GM12878 (cell line): ENCODE results near the gene PPP1CA. TPM values are rescaled to one million over a fixed set of nuclear protein-coding genes. Genes with fewer than 3 reads are reported as not detected.

Source experiments
- ATAC-seq: fragments of 200-7000 bp; cut with Tn5 transposase; 3 replicates; pipeline ENCODE4 v1.9.1; 2020; ENCODE audit warnings: mild to moderate bottlenecking, moderate library complexity
- BruUV-seq: library from RNA; stranded (reverse); fragments of 400-500 nt; replicated peaks from 2 replicates; lab custom pipeline; 2021; lab: Mats Ljungman, UMichigan
- CTCF ChIA-PET: fragments of 300-600 bp; sonication (Branson Sonifier 250); formaldehyde crosslinking; extraction: SDS; loops from one replicate; lab custom pipeline; 2021; ENCODE audit warnings: inconsistent platforms; lab: Yijun Ruan, JAX
- POLR2A ChIA-PET: fragments of 350-600 bp; formaldehyde crosslinking; extraction: SDS; loops from one replicate; lab custom pipeline; 2021; ENCODE audit warnings: inconsistent platforms; lab: Charles Lee
- RAD21 ChIA-PET: fragments of 300-600 bp; sonication (Branson Sonifier 250); formaldehyde crosslinking; loops from one replicate; lab custom pipeline; 2023; ENCODE audit warnings: antibody characterized with exemption; ENCODE audit not compliant: unreplicated experiment; lab: Charles Lee
- SMC1A ChIA-PET: fragments of 300-600 bp; sonication (Branson Sonifier 250); formaldehyde crosslinking; loops from one replicate; lab custom pipeline; 2023; ENCODE audit not compliant: unreplicated experiment, uncharacterized antibody; lab: Charles Lee
- DNase-seq: peaks from one replicate; pipeline ENCODE4 v3.0.0-alpha.2; 2011; ENCODE audit warnings: low read depth, low spot score
- FAIRE-seq: peaks from 3 replicates; lab custom pipeline; 2011; peaks lifted over from hg19 to GRCh38; lab: Jason Lieb, UNC
- H2AFZ ChIP-seq: 2 replicates; pipeline ENCODE4 v1.6.0; 2011; ENCODE audit warnings: low read depth, low read length, control low read depth; ENCODE audit not compliant: control insufficient read depth
- H3K27ac ChIP-seq: 2 replicates; pipeline ENCODE4 v1.5.1; 2011; ENCODE audit warnings: control low read depth; ENCODE audit not compliant: control insufficient read depth, insufficient read depth
- H3K27me3 ChIP-seq, 2 experiments: replicated peaks in 1 of 2; 2 replicates each; pipeline versions ENCODE4 v1.6.0 to v1.6.1; 2011; ENCODE audit warnings: low read length in 1 of 2; ENCODE audit not compliant: control insufficient read depth in 2 of 2, insufficient read depth in 2 of 2
- H3K36me3 ChIP-seq, 2 experiments: 2 replicates each; pipeline ENCODE4 v1.5.1; 2011; ENCODE audit warnings: low read length in 1 of 2; ENCODE audit not compliant: control insufficient read depth in 2 of 2, insufficient read depth in 2 of 2
- H3K4me1 ChIP-seq: 2 replicates; pipeline ENCODE4 v1.6.1; 2011; ENCODE audit warnings: mild to moderate bottlenecking, low read length, moderate library complexity, mixed read lengths; ENCODE audit not compliant: control insufficient read depth, insufficient read depth
- H3K4me2 ChIP-seq: 2 replicates; pipeline ENCODE4 v1.6.0; 2011; ENCODE audit warnings: control low read depth; ENCODE audit not compliant: control insufficient read depth, insufficient read depth
- H3K4me3 ChIP-seq: fragments of 200-600 bp; sonication (generic); 2 replicates; pipeline ENCODE4 v1.5.1; 2016
- H3K79me2 ChIP-seq: 2 replicates; pipeline ENCODE4 v1.6.0; 2011; ENCODE audit warnings: low read length; ENCODE audit not compliant: control insufficient read depth, insufficient read depth
- H3K9ac ChIP-seq: 2 replicates; pipeline ENCODE4 v1.8.0; 2011; ENCODE audit warnings: low read length, control low read depth, mixed read lengths; ENCODE audit not compliant: control insufficient read depth, insufficient read depth
- H3K9me3 ChIP-seq: replicated peaks from 3 replicates; pipeline ENCODE4 v1.5.1; 2011; ENCODE audit warnings: mild to moderate bottlenecking, low read length; ENCODE audit not compliant: control insufficient read depth, insufficient read depth
- H4K20me1 ChIP-seq: 2 replicates; pipeline ENCODE4 v1.6.0; 2011; ENCODE audit not compliant: control insufficient read depth, insufficient read depth
- ATF3 ChIP-seq: IDR thresholded peaks from 2 replicates; pipeline ENCODE4 v1.6.1; 2011; ENCODE audit warnings: low read depth, mild to moderate bottlenecking, low read length, moderate library complexity, borderline replicate concordance; ENCODE audit errors: extremely low read depth
- BACH1 ChIP-seq: fragments of 450-650 bp; IDR thresholded peaks from 2 replicates; pipeline ENCODE4 v1.6.1; 2017; ENCODE audit warnings: mild to moderate bottlenecking, borderline replicate concordance
- BHLHE40 ChIP-seq, 2 experiments: fragments of 450-650 bp in 1 of 2; IDR thresholded peaks; 2 replicates each; pipeline ENCODE4 v1.6.1; 2011 to 2017; ENCODE audit warnings: low read depth in 2 of 2, borderline replicate concordance in 1 of 2, improper control_type of control experiment in 1 of 2, low read length in 1 of 2, mild to moderate bottlenecking in 1 of 2
- CHD1 ChIP-seq: IDR thresholded peaks from 2 replicates; pipeline ENCODE4 v1.6.1; 2012; ENCODE audit warnings: low read depth, low read length, improper control_type of control experiment
- CTCF ChIP-seq, 3 experiments: IDR thresholded peaks in 2 of 3; conservative IDR thresholded peaks in 1 of 3; 2 replicates each; pipeline ENCODE4 v1.5.1; 2011; ENCODE audit warnings: low read depth in 3 of 3, low read length in 3 of 3, mild to moderate bottlenecking in 3 of 3, control low read depth in 2 of 3, moderate library complexity in 2 of 3, inconsistent platforms in 1 of 3, mixed read lengths in 1 of 3; ENCODE audit not compliant: control insufficient read depth in 2 of 3, insufficient read depth in 1 of 3; ENCODE audit errors: extremely low read depth in 1 of 3
- ESRRA ChIP-seq: IDR thresholded peaks from 2 replicates; pipeline ENCODE4 v1.6.1; 2012; ENCODE audit warnings: mild to moderate bottlenecking, low read length, improper control_type of control experiment
- HDGF ChIP-seq: fragments of 450-650 bp; IDR thresholded peaks from 2 replicates; pipeline ENCODE4 v1.6.1; 2016; ENCODE audit warnings: antibody characterized with exemption
- IKZF1 ChIP-seq: fragments of 450-650 bp; conservative IDR thresholded peaks from 2 replicates; pipeline ENCODE4 v1.6.1; 2017; ENCODE audit warnings: antibody characterized with exemption, mild to moderate bottlenecking
- NFXL1 ChIP-seq: fragments of 450-650 bp; IDR thresholded peaks from 2 replicates; pipeline ENCODE4 v1.6.1; 2017; ENCODE audit warnings: antibody characterized with exemption, mild to moderate bottlenecking, borderline replicate concordance
- NR2F1 ChIP-seq: fragments of 450-650 bp; conservative IDR thresholded peaks from 2 replicates; pipeline ENCODE4 v1.6.1; 2017; ENCODE audit warnings: mild to moderate bottlenecking
- POLR2A ChIP-seq: IDR thresholded peaks from 2 replicates; pipeline ENCODE4 v1.6.1; 2011; ENCODE audit warnings: low read depth, mild to moderate bottlenecking, low read length
- POLR2AphosphoS5 ChIP-seq: IDR thresholded peaks from 2 replicates; pipeline ENCODE4 v1.6.1; 2011; ENCODE audit warnings: mild to moderate bottlenecking, low read length, inconsistent platforms
- RB1 ChIP-seq: fragments of 450-650 bp; formaldehyde crosslinking; IDR thresholded peaks from 2 replicates; pipeline ENCODE4 v1.6.1; 2017; ENCODE audit warnings: mild to moderate bottlenecking, borderline replicate concordance
- RELA ChIP-seq: fragments of 450-650 bp; IDR thresholded peaks from 2 replicates; pipeline ENCODE4 v1.8.0; 2014; ENCODE audit warnings: borderline replicate concordance; ENCODE audit not compliant: partially characterized antibody
- SPI1 ChIP-seq: IDR thresholded peaks from 2 replicates; pipeline ENCODE4 v1.6.1; 2011; ENCODE audit warnings: low read depth, mild to moderate bottlenecking, low read length, moderate library complexity, borderline replicate concordance; ENCODE audit not compliant: insufficient read depth
- TARDBP ChIP-seq: IDR thresholded peaks from 2 replicates; pipeline ENCODE4 v1.6.1; 2016; ENCODE audit warnings: borderline replicate concordance
- TBL1XR1 ChIP-seq: IDR thresholded peaks from 2 replicates; pipeline ENCODE4 v1.6.1; 2012; ENCODE audit warnings: low read depth, low read length, improper control_type of control experiment
- YY1 ChIP-seq: IDR thresholded peaks from 2 replicates; pipeline ENCODE4 v1.6.1; 2011; ENCODE audit warnings: low read depth, mild to moderate bottlenecking, low read length
- ZNF384 ChIP-seq: IDR thresholded peaks from 2 replicates; pipeline ENCODE4 v1.6.1; 2012; ENCODE audit warnings: low read depth, mild to moderate bottlenecking, low read length, improper control_type of control experiment, borderline replicate concordance
- WGBS: methylation state at CpG from one replicate; pipeline ENCODE4 v1.1.6; 2016; ENCODE audit warnings: low lambda C conversion rate; ENCODE audit not compliant: insufficient replicate concordance, insufficient coverage; ENCODE audit errors: missing lambda C conversion rate; 5-methylcytosine and 5-hydroxymethylcytosine counted together
- in situ Hi-C: fragments of 300-500 bp; cut with MboI; formaldehyde crosslinking; loops from 9 replicates; pipeline ENCODE4 v1.14.3; 2018; ENCODE audit warnings: mixed read lengths
- intact Hi-C: fragments of 100-400 bp; cut with micrococcal nuclease; formaldehyde crosslinking; loops from one replicate; pipeline ENCODE4 v1.14.2; 2022; ENCODE audit not compliant: unreplicated experiment
- polyA plus RNA-seq, 11 experiments: library from polyadenylated mRNA; depleted of rRNA in 4 of 11; unstranded in 6 of 11; stranded (reverse) in 5 of 11; fragments of >200 nt; fragmentation: Nextera tagmentation in 4 of 11; fragmentation: Illumina TruSeq in 1 of 11; extraction: Ambion mirVana in 4 of 11; extraction: Trizol in 1 of 11; gene quantifications; 1 replicate in 1 of 11; 2 replicates in 10 of 11; pipeline versions ENCODE4 v1.2.1 to v1.2.3, GENCODE V29; 2011 to 2016; ENCODE audit warnings: inconsistent platforms in 2 of 11, missing spikeins in 2 of 11, low read depth in 1 of 11
- total RNA-seq, 4 experiments: library from RNA; depleted of rRNA in 3 of 4; stranded (reverse); fragments of >200 nt in 3 of 4; fragmentation: Illumina TruSeq in 1 of 4; extraction: Trizol in 1 of 4; gene quantifications; 2 replicates each; pipeline versions ENCODE4 v1.2.1 to v1.2.3, GENCODE V29; 2013 to 2021
- TF ChIP-seq, protein P1 (sequence below): fragments of 150-350 bp; IDR thresholded peaks from 2 replicates; pipeline ENCODE4 v1.6.1; 2014; ENCODE audit warnings: mild to moderate bottlenecking, low read depth, low read length

Gene PPP1CA
- total and polyA plus RNA-seq, 10 of the 15 experiments (the other 5 are each of a cell fraction or from before 2014, with no cell fraction given): 26.4 to 458 (median 240) TPM

- peak overlapping the region; percentile 99 for H3K27ac ChIP-seq
- FAIRE-seq (peak; percentile 27), DNase-seq (no peak), ATAC-seq (peak; percentile 51)
- no peaks in the 10 kb centered on the region for H3K9me3 ChIP-seq
- ChIA-PET SMC1A (interaction anchor here (0.7 to 4.2 kb wide), 13 partner anchors 9 to 198 kb away, joined by 3 to 46 read pairs (median 8); partner anchors contain the start of genes AIP, PITPNM1, PPP1CA and RAD9A), RAD21 (interaction anchor here (0.6 to 7.2 kb wide), 22 partner anchors 10 to 192 kb away, joined by 3 to 112 read pairs (median 6); partner anchors contain the start of genes AIP, CLCF1, NUDT8 and PITPNM1), POLR2A (interaction anchor here (0.6 to 4.7 kb wide), 18 partner anchors 10 to 191 kb away, joined by 3 to 95 read pairs (median 6); partner anchors contain the start of genes AIP, CDK2AP2, GRK2 and NUDT8), CTCF (interaction anchor here (0.7 to 4.3 kb wide), 18 partner anchors 10 to 141 kb away, joined by 3 to 53 read pairs (median 4); partner anchors contain the start of genes CDK2AP2, PPP1CA, RPS6KB2 and TBC1D10C)
- H3K27me3 ChIP-seq: no peaks in the 10 kb centered on the region
- peaks cover 57% of the 10 kb centered on the region for H3K79me2 ChIP-seq
- H3K36me3 ChIP-seq: peaks cover 6 to 19% of the 10 kb centered on the region in 2 experiments; a peak in 3 of 4 replicates
- WGBS: under 1% methylated on average over 40 of the region's 41 CpGs
- H3K9ac ChIP-seq: peak overlapping the region; percentile 99
- H3K4me2 ChIP-seq: peak overlapping the region; percentile 86
- H4K20me1 ChIP-seq: no peaks in the 10 kb centered on the region
- BruUV-seq: no TSS peak
- in situ Hi-C loops (no loop called here), intact Hi-C loops (loop anchor here (5.0 kb wide), 1 partner anchor 36 kb away; the partner anchor contains the start of genes PPP1CA and TBC1D10C)
- peaks cover 36% of the 10 kb centered on the region for H3K4me1 ChIP-seq
- H3K4me3 ChIP-seq: peak overlapping the region; percentile 90
- H2AFZ ChIP-seq: no peak overlapping the region
- TF ChIP-seq IKZF1 (peak; percentile 47; the same call in 1 of the 2 replicates), SPI1 (no peak), RELA (no peak), BACH1 (peak; percentile 7; the same call in 1 of the 2 replicates), HDGF (peak; percentile 70; the same call in 1 of the 2 replicates), RB1 (no peak), CTCF (IDR thresholded peaks at IDR 0.05 in 2 of 3, conservative IDR thresholded peaks at IDR 0.05 in 1 of 3; ENCODE audit: control insufficient read depth in 2 of 3, extremely low read depth in 1 of 3, insufficient read depth in 1 of 3, low read depth in 3 of 3, low read length in 3 of 3) (peak in 1 of 3 experiments; percentile 28; a peak in 1 of 6 replicates), ZNF384 (no peak), ATF3 (no peak), TARDBP (no peak), POLR2AphosphoS5 (peak; percentile 43; the same call in 1 of the 2 replicates), POLR2A (peak; percentile 81), ESRRA (no peak), TBL1XR1 (no peak), CHD1 (peak; percentile 37; the same call in 1 of the 2 replicates), NFXL1 (peak; percentile 75; the same call in 1 of the 2 replicates), YY1 (no peak), NR2F1 (peak; percentile 21; the same call in 1 of the 2 replicates), BHLHE40 (IDR thresholded peaks at IDR 0.05; ENCODE audit: borderline replicate concordance in 1 of 2, low read depth in 2 of 2, low read length in 1 of 2) (peak; percentile 42 to 83; a peak in 3 of 4 replicates)
- TF ChIP-seq, protein P1, sequence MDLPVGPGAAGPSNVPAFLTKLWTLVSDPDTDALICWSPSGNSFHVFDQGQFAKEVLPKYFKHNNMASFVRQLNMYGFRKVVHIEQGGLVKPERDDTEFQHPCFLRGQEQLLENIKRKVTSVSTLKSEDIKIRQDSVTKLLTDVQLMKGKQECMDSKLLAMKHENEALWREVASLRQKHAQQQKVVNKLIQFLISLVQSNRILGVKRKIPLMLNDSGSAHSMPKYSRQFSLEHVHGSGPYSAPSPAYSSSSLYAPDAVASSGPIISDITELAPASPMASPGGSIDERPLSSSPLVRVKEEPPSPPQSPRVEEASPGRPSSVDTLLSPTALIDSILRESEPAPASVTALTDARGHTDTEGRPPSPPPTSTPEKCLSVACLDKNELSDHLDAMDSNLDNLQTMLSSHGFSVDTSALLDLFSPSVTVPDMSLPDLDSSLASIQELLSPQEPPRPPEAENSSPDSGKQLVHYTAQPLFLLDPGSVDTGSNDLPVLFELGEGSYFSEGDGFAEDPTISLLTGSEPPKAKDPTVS: no peak
Measured at GRCh38 chr11:67438158-67438902, 36.7 kb upstream of the PPP1CA start.
